Activated naive CD8-positive, alpha-beta T cell treated with anti-CD3 and anti-CD28 coated beads, Interleukin-2, amount 50 U/mL, for 24 hours (primary cell): Measurements from ENCODE around the gene LNP1.

Experiments
- ATAC-seq: fragments of 150-1000 bp; cut with Tn5 transposase; one replicate; pipeline ENCODE4 v1.10.0; 2021
- DNase-seq: peaks from one replicate; pipeline ENCODE4 v3.0.0; 2021
- H3K27ac Mint-ChIP-seq: one replicate; pipeline ENCODE4 v1.8.0; 2021; ENCODE audit warnings: mild to moderate bottlenecking, mixed read lengths
- H3K27me3 Mint-ChIP-seq: one replicate; pipeline ENCODE4 v1.8.0; 2021; ENCODE audit warnings: mixed read lengths
- H3K36me3 Mint-ChIP-seq: one replicate; pipeline ENCODE4 v1.8.0; 2021; ENCODE audit warnings: low read depth, mixed read lengths
- H3K4me1 Mint-ChIP-seq: one replicate; pipeline ENCODE4 v1.8.0; 2021; ENCODE audit warnings: mixed read lengths
- H3K4me3 Mint-ChIP-seq: one replicate; pipeline ENCODE4 v1.8.0; 2021; ENCODE audit warnings: mild to moderate bottlenecking, moderate library complexity, mixed read lengths
- H3K9me3 Mint-ChIP-seq: one replicate; pipeline ENCODE4 v1.8.0; 2021; ENCODE audit warnings: mixed read lengths

Gene LNP1

GRCh38 chr3:100499651-100500050 lies 98.3 kb downstream of the LNP1 start:
- Mint-ChIP-seq H3K9me3 (no peaks in the 10 kb centered on the region), H3K4me1 (no peaks in the 10 kb centered on the region), H3K27me3 (peaks cover 31% of the 10 kb centered on the region), H3K4me3 (no peak overlapping the region), H3K27ac (no peak overlapping the region), H3K36me3 (no peaks in the 10 kb centered on the region)
- no peak for ATAC-seq
- no peak for DNase-seq

- Mint-ChIP-seq H3K27me3 (peaks cover 31% of the 10 kb centered on the region), H3K4me1 (no peaks in the 10 kb centered on the region), H3K27ac (no peak overlapping the region), H3K4me3 (no peak overlapping the region), H3K36me3 (no peaks in the 10 kb centered on the region), H3K9me3 (no peaks in the 10 kb centered on the region)
- DNase-seq (no peak), ATAC-seq (no peak)
Observed at GRCh38 chr3:100500320-100500880, 99.1 kb downstream of the LNP1 start.

DNA sequence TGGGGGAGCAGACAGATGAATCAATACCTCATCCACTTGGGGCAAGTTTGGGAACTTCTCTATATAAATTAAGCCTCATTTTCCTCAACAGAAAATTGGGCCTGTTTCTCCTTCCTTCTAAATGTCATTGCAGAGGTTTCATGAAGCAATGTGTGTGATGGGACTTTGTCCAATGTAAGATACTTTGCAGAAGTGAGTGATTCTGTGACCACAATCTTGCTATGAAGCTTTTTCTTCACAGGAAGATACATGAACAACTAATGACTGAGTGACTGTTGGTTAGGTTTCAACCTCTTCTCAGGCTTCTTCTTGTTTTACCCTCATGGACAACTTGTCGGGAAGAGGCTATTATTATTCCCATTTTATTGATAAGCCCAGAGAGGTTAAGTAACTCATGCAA lies 102.1 kb downstream of the LNP1 start:
- no peak for DNase-seq
- ATAC-seq, result no peak
- Mint-ChIP-seq H3K9me3 (no peaks in the 10 kb centered on the region), H3K36me3 (no peaks in the 10 kb centered on the region), H3K4me1 (no peaks in the 10 kb centered on the region), H3K27me3 (peaks cover 43% of the 10 kb centered on the region), H3K27ac (no peak overlapping the region), H3K4me3 (no peak overlapping the region)
